PFSK-1 (cell line): ENCODE data around the gene SLC6A11.

Experiments used
- FOXP2 ChIP-seq: optimal IDR thresholded peaks from 2 replicates; pipeline ENCODE3; 2011; ENCODE audit warnings: borderline replicate concordance, control low read depth, inconsistent platforms; ENCODE audit not compliant: insufficient read depth; ENCODE audit errors: extremely low read length, extremely low read depth
- POLR2AphosphoS5 ChIP-seq: IDR thresholded peaks from 2 replicates; pipeline ENCODE4 v1.6.1; 2012; ENCODE audit warnings: low read depth, mild to moderate bottlenecking, control low read depth, low read length, moderate library complexity
- SIN3A ChIP-seq: IDR thresholded peaks from 2 replicates; pipeline ENCODE4 v1.6.1; 2012; ENCODE audit warnings: mild to moderate bottlenecking, low read length, moderate library complexity, borderline replicate concordance; ENCODE audit not compliant: insufficient read depth
- TAF1 ChIP-seq: IDR thresholded peaks from 2 replicates; pipeline ENCODE4 v1.6.1; 2012; ENCODE audit warnings: low read length, control low read depth, borderline replicate concordance; ENCODE audit not compliant: insufficient read depth
- TF ChIP-seq, protein P1 (sequence below), 2 experiments: IDR thresholded peaks; 2 replicates each; pipeline versions ENCODE4 v1.6.1 to v1.8.0; 2011 to 2012; ENCODE audit warnings: low read depth in 2 of 2, low read length in 2 of 2, control low read depth in 1 of 2, inconsistent platforms in 1 of 2, mild to moderate bottlenecking in 1 of 2, moderate library complexity in 1 of 2; ENCODE audit not compliant: insufficient read depth in 1 of 2

The SLC6A11 gene

DNA sequence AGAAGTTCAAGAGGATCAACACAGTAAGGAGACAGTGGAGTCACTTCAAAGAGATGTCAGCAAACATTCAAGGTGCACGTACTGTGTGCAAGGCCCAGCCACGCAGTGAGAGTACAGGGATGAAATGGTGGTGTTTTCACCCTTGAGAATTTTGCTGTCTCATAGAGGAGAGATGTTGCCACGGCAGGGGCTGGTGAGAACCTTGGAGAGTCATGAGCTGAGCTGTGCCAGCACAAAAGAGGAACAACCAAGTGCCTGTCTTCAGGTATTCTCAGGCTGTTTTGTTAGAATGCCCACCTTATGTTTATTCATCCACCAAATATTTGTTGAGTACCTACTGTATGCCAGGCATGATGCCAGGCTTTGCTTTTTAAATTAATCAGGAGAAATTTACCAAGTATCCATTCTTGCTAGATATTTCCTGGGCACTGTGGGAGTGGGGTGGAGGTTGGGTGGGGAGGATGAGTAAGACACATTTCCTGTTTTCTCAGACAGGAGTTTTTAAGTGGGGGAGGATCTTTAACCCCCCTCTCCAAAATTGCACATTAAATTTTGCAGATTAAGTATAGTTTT is 72.6 kb downstream of the SLC6A11 start:
- TF ChIP-seq SIN3A: no peak
- no peak for TF ChIP-seq POLR2AphosphoS5
- TF ChIP-seq FOXP2: no peak
- TF ChIP-seq, protein P1, sequence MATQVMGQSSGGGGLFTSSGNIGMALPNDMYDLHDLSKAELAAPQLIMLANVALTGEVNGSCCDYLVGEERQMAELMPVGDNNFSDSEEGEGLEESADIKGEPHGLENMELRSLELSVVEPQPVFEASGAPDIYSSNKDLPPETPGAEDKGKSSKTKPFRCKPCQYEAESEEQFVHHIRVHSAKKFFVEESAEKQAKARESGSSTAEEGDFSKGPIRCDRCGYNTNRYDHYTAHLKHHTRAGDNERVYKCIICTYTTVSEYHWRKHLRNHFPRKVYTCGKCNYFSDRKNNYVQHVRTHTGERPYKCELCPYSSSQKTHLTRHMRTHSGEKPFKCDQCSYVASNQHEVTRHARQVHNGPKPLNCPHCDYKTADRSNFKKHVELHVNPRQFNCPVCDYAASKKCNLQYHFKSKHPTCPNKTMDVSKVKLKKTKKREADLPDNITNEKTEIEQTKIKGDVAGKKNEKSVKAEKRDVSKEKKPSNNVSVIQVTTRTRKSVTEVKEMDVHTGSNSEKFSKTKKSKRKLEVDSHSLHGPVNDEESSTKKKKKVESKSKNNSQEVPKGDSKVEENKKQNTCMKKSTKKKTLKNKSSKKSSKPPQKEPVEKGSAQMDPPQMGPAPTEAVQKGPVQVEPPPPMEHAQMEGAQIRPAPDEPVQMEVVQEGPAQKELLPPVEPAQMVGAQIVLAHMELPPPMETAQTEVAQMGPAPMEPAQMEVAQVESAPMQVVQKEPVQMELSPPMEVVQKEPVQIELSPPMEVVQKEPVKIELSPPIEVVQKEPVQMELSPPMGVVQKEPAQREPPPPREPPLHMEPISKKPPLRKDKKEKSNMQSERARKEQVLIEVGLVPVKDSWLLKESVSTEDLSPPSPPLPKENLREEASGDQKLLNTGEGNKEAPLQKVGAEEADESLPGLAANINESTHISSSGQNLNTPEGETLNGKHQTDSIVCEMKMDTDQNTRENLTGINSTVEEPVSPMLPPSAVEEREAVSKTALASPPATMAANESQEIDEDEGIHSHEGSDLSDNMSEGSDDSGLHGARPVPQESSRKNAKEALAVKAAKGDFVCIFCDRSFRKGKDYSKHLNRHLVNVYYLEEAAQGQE (IDR thresholded peaks at IDR 0.05; ENCODE audit: insufficient read depth in 1 of 2, low read depth in 2 of 2, low read length in 2 of 2): no peak
- TF ChIP-seq TAF1: no peak

DNA sequence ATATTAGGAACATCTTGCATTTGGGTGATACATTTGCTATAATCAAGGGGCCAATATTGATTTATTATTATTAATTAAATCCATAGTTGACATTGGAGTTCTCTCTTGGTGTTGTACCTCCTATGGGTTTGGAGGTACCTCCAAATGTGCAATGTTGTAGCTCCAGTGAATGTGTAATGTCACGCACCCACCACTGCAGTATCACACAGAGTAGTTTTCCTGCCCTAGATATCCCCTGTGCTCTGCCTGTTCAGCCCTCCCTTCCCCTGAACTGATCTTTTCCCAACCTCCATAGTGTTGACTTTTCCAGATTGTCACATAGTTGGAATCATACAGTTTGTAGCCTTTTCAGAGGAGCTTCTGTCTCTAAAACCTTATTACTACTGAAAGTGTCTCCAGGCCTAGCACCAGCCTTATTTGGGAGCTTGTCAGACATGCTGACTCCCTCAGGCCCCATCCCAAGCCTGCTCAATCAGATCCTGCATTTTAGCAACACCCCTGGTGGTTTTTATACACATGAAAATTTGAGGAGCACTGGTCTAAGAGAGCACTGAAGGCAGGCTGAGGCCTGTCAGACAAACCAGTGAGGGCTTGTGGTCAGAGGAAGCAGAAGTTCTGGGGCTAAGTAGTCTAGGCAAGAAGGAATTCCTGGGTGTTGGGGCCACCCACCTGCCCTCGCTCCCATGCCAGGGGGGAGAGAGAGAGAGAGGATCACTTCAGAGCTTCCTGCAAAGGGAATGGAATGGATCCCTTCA is 73.4 kb downstream of the SLC6A11 start:
- TF ChIP-seq POLR2AphosphoS5 (no peak), FOXP2 (no peak), TAF1 (no peak), SIN3A (no peak)
- TF ChIP-seq, protein P1 (IDR thresholded peaks at IDR 0.05; ENCODE audit: insufficient read depth in 1 of 2, low read depth in 2 of 2, low read length in 2 of 2): no peak

DNA sequence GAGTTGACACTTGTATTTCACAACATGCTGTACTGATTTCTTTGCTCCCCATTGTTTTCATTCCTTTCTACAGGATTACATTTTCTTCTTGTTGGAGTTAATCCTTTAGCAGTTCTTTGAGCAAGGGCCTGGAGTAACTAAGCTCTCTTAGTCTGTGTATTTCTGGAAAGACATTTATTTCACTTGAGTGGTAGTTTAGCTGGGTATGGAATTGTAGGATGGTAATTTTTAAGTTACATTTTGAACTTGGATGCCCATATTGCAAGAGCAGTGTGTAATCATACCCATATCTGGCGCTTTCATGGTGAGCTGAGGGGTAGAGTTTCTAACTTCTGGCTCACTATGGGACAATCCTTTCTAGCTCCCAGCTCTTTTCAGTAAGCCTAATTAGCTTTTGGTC is 74.6 kb downstream of the SLC6A11 start:
- TF ChIP-seq FOXP2: no peak
- no peak for TF ChIP-seq SIN3A

DNA sequence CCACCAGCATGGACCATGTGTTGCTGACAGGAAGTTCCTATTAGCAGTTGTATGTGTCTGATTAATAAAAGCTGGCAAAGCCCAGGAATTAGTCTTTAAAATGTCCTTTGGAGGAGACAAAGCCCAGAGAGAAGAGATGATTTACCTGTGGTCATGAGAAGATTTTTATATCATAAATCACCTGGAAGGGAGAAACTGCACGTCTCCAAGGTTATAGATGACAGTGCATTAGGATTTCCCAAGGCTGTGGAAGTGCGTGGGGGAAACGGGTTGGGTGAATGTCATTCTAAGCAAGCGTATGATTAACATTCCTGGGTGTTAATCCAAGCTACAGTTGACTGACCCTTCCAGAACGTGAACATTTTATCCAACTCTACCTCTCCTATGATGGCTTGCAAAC is 76.6 kb downstream of the SLC6A11 start:
- TF ChIP-seq, protein P1 (IDR thresholded peaks at IDR 0.05; ENCODE audit: insufficient read depth in 1 of 2, low read depth in 2 of 2, low read length in 2 of 2): no peak
- TF ChIP-seq POLR2AphosphoS5: no peak
- TF ChIP-seq TAF1: no peak
- no peak for TF ChIP-seq FOXP2
- TF ChIP-seq SIN3A: no peak

DNA sequence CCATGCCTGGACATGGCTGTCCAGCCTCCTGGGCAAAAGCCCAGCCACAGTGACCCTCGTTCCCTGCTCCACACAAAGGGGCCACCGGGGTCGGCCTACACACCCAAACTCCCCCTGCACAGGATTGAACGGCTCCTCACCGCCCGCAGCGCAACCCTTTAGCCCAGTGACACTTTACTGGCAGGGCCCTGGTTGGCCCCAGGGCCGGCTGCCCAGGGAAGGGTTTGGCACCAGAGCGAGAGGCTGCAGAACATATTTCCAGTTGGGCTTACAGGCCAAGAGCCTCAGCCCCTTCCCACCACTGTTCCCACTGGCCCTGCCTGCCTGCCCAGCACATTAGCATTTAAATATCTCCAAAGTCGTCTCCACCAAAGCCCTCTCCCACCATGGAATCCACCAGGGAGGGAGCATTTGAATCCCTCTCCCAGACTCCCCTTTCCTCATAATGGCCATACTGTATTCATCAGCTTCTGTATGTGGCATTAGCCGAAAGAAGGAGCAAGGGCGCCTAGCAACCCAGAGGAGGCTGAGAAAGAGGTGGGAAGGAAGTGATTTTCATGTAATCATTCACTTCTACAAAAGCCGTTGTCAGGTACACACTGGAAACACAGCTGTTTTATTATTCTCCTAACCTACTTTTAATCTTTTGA is 85.4 kb downstream of the SLC6A11 start:
- TF ChIP-seq POLR2AphosphoS5: no peak
- TF ChIP-seq TAF1: no peak

GRCh38 chr3:10907262-10907661 is 91.2 kb downstream of the SLC6A11 start:
- TF ChIP-seq, protein P1 (IDR thresholded peaks at IDR 0.05; ENCODE audit: insufficient read depth in 1 of 2, low read depth in 2 of 2, low read length in 2 of 2): no peak
- no peak for TF ChIP-seq TAF1
- TF ChIP-seq FOXP2: no peak
- no peak for TF ChIP-seq SIN3A
- TF ChIP-seq POLR2AphosphoS5: no peak
